GM23338 (cell line): ENCODE measurements around the gene ENPP7.

Experiments used
- POLR2AphosphoS5 ChIP-seq: IDR thresholded peaks from 2 replicates; pipeline ENCODE4 v1.6.1; 2016; ENCODE audit warnings: antibody characterized with exemption, low read depth
- REST ChIP-seq: IDR thresholded peaks from one replicate; pipeline ENCODE4 v1.6.1; 2018; ENCODE audit warnings: antibody characterized with exemption; ENCODE audit not compliant: unreplicated experiment

- TF ChIP-seq POLR2AphosphoS5 (no peak), REST (no peak)
Observed at GRCh38 chr17:79700592-79700991, 30.2 kb upstream of the ENPP7 start.
